SIG-M5 treated with dmso at 0.1 percent for 504 hours (cell line): Measurements from ENCODE around the gene SPG21.
A peak's percentile ranks its signal among the peaks of the same experiment; 100 is the strongest.
"Not testable (repeated sequence)": the region's sequence is repeated elsewhere in the genome, so short reads cannot be mapped to it uniquely, and the experiment has no call there.

ENCODE experiments used
- DNase-seq: peaks from one replicate; lab custom pipeline; 2025; ENCODE audit not compliant: unreplicated experiment; lab: John Stamatoyannopoulos, UW

Gene SPG21

GRCh38 chr15:64989416-64990167 is at the start of gene SPG21:
Gene SPG21, minus strand, starts transcription at chr15:64989914. Its CDS starts 6,345 bp downstream, at chr15:64983569.
- peak; percentile 92 for DNase-seq

GRCh38 chr15:65038836-65039235 is 49.1 kb upstream of the SPG21 start:
- no peak for DNase-seq

GRCh38 chr15:65038428-65038827 is 48.7 kb upstream of the SPG21 start:
- DNase-seq: no peak

- DNase-seq: no peak
These were observed 47.6 kb upstream of the SPG21 start for GRCh38 chr15:65037309-65037708.

- DNase-seq: no peak
These were observed 45.0 kb upstream of the SPG21 start for GRCh38 chr15:65034719-65035118.

GRCh38 chr15:65033659-65034269 is 44.0 kb upstream of the SPG21 start:
- peak; percentile 68 for DNase-seq

GRCh38 chr15:65032801-65033537 is 43.3 kb upstream of the SPG21 start:
- DNase-seq: no peak

GRCh38 chr15:65029736-65030208 is 40.1 kb upstream of the SPG21 start:
- DNase-seq: no peak

- peak; percentile 66 for DNase-seq
These were observed 39.4 kb upstream of the SPG21 start, which contains the start of gene MTFMT for GRCh38 chr15:65028921-65029735. Gene MTFMT, minus strand, starts transcription at chr15:65029639. Its CDS starts 26 bp downstream, at chr15:65029613.

- no peak for DNase-seq
These were observed 38.6 kb upstream of the SPG21 start for GRCh38 chr15:65028338-65028737.

GRCh38 chr15:65027593-65027992 is 37.9 kb upstream of the SPG21 start:
- peak; percentile 10 for DNase-seq

- no peak for DNase-seq
These were observed 37.0 kb upstream of the SPG21 start for GRCh38 chr15:65026756-65027155.

GRCh38 chr15:65021488-65021887 is 31.8 kb upstream of the SPG21 start:
- DNase-seq: no peak

GRCh38 chr15:65020419-65020818 is 30.7 kb upstream of the SPG21 start:
- no peak for DNase-seq

- DNase-seq: not testable (repeated sequence)
These were observed 21.5 kb upstream of the SPG21 start for GRCh38 chr15:65011198-65011597.

GRCh38 chr15:65008983-65009382 is 19.3 kb upstream of the SPG21 start:
- DNase-seq: peak; percentile 45

- no peak for DNase-seq
These were observed 17.2 kb upstream of the SPG21 start for GRCh38 chr15:65006876-65007275.

GRCh38 chr15:65004993-65005392 is 15.3 kb upstream of the SPG21 start:
- DNase-seq: no peak

GRCh38 chr15:64997745-64998375 is 8.1 kb upstream of the SPG21 start:
- DNase-seq: no peak

GRCh38 chr15:64997066-64997465 is 7.4 kb upstream of the SPG21 start:
- DNase-seq: no peak
